Stimulated activated CD8-positive, alpha-beta memory T cell treated with anti-CD3 and anti-CD28 coated beads, Interleukin-4, amount 100 ng/mL, for 48 hours (primary cell): Measurements from ENCODE around the gene KIF4A.
"Not testable (repeated sequence)": the region's sequence is repeated elsewhere in the genome, so short reads cannot be mapped to it uniquely, and the experiment has no call there.

Experiments used
- DNase-seq: peaks from one replicate; pipeline ENCODE4 v3.0.0-alpha.2; 2020

The KIF4A gene

GRCh38 chrX:70289793-70290770 lies at the start of gene KIF4A, which contains the start of gene PDZD11:
TSS of gene KIF4A (plus strand) at chrX:70290104. CDS start at chrX:70290459, 355 bp downstream.
TSS of gene PDZD11 (minus strand) at chrX:70289927. CDS start at chrX:70289341, 586 bp downstream.
- DNase-seq = peak; percentile 83

DNA sequence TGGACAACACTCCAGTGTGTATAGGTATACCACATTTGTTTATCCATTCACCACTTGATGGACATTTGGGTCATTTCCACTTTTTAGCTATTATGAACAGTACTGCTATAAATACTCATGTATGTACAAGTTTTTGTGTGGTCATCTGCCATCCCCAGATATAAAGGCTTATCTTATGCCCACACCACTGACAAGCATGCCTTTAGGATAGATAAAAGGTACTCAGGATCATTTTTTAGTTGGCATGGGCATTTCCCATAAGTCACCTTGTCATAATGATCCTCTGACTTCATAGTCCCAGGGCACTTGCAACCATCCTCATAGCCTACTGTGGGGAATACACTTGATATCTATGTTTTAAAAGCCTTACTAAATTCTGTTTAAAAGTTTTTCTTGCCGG lies 49.2 kb upstream of the KIF4A start:
- no peak for DNase-seq

DNA sequence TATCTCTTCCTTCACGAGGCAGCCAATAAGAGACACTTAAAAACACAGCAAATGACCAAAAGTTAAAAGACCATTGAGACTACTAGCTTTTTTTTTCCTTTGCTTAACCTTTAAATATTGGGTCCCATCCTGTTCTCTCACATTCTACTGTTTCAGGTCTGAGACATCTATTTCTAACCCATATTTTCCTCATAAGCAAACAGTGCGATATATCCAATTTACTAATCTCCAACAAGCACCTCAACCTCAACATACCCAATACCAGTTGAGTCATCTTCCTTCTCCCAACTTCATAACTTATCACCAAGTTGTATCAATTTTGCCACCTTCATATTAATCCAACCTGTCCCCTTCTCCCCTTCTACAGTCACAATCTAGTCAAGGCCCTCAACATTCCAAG lies 48.4 kb upstream of the KIF4A start:
- DNase-seq = no peak

DNA sequence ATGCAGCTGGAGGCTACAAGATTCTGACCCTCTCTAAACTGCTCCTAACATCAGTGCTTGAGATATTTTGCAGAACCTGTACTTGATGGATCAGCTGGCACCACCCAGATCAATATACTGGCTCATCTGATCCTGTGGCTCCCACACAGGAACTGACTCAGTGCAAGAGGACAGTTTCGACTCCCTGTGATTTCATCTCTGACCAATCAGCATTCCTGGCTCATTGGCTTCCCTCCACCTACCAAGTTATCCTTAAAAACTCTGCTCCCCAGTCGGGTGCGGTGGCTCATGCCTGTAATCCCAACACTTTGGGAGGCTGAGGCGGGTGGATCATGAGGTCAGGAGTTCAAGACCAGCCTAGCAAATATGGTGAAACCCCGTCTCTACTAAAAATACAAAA lies 46.3 kb upstream of the KIF4A start:
- DNase-seq = not testable (repeated sequence)

- DNase-seq = no peak
Observed at GRCh38 chrX:70244881-70245280, 45.0 kb upstream of the KIF4A start.

- DNase-seq = no peak
Observed at GRCh38 chrX:70247252-70247651, 42.7 kb upstream of the KIF4A start.

GRCh38 chrX:70252491-70252890 lies 37.4 kb upstream of the KIF4A start:
- no peak for DNase-seq

DNA sequence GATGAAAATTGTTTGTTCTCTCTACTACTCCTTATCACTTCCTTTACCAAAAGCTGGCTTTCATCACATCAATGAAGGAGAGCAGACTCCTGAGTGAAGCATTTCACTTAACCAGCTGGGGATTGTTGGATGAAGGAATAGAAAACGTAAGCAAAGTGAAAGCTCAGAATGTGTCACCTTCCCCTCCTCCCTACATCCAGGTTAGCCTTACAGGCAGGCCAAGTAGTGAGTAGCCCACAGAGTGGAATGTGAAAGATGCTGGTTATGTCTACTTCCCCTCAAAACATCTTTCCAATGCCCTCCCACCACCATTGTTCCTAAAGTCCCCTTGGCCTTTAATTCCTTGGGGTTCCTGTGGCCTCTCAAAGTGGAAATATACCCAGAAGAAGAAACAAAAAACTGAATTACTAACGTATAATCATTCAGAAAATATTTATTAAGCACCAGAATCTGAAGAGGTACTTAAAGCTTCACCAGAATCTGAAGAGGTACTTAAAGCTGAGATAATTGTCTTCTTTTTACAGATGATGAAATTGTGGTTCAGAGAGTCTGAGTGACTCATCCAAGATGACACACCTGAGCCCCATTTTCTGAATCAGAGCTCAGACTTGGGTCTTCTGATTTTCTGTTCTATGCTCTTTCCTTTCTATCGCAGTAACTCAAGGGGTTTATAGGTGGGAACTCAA lies 36.4 kb upstream of the KIF4A start:
- DNase-seq = no peak

DNA sequence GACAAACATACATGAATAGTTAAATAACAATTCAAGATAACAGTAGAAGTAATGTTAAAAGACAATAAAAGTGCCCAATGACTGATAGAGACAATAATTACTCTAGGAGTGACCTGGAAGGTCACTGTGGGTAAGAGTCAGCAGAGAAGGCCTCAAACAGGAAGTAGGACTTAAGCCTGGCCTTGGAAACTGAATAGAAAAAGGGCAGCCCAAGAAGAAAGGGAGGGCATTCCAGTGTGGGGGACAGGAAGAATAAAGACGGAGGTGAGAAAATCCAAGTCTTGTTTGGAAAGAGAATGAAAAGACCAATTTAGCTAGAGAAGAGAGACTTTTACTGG lies 35.9 kb upstream of the KIF4A start:
- DNase-seq = no peak

DNA sequence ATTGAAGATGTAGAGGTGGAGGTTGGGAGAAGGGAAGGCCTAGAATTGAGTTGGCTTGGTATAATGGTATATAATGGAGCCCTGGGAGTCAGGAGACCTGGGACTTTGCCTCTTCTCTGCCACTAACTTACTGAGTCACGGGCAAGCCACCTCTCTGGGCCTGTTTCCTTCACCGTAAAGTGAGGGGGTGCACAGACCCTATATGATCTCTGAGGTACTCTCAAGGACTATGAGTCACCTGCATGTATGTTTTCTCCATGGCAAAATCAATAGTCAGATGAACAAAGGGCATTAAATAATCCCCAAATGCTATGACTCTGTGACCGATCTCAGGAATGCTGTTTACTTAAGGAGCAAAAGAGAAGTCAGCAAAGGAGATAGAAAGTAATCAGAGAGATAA lies 35.0 kb upstream of the KIF4A start:
- DNase-seq = no peak

GRCh38 chrX:70255452-70255851 lies 34.5 kb upstream of the KIF4A start:
- DNase-seq = no peak

DNA sequence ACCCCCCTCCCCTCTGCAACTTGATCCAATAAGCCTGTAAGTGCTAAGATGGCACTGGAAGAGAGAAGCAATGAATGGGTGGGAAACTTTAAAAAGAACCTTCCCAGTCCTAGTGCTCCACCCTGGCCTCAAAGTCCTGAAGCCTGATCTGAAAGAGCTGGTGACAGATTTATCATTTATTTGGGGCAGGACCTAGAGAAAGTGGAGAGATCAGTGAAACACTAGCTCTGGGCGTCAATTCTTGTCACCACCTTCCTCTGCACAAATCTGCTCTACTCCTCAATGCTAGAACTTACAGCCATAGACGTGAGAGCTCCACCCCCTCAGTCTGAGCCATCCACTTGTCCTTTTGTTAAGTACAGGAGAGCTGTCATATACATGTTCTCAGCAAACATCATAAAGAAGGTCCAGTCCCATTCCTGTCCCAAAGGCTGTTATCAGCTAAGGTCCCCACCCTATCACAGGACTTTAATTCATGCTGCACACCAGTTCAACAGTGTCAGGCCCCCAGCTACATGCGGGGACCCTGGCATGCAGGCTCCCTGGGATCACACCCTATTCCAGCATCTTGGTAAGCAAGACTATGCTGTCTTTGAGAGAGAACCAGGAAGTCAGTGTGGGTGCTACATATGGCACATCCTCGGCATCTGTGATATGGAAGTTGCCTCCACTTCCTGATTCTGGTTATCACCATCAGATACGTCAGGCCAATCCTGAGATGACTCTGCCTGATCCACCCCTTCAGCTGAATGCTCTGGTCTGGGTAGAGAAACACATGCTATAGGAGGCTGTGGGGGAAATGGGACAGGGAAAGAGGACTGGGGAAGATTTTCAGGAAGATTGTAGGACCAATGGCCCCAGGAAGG lies 32.2 kb upstream of the KIF4A start:
- no peak for DNase-seq

DNA sequence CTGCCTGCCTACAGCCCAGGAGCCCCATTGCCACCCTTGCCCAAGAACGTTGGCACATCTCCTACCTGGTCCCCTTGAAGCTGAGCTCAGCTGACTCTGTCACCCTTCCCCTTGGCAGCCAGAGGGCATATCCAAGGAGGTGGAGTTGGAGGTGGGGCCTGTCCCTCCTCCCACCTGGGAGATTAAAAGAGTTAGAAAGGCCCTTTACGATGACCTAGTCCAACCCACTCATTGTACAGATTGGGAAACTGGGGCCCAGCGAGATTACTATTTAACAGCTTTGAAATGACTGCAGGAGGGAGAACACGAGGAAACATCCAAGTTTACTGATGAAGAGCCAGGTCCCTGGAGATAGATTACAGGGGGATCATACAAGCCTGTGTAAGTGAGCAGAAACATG lies 29.8 kb upstream of the KIF4A start, which contains the start of gene P2RY4:
Gene P2RY4, minus strand, starts transcription at position 101 of the 400 bp plus-strand sequence. CDS start 580 bp downstream, outside the sequence.
- DNase-seq = no peak

DNA sequence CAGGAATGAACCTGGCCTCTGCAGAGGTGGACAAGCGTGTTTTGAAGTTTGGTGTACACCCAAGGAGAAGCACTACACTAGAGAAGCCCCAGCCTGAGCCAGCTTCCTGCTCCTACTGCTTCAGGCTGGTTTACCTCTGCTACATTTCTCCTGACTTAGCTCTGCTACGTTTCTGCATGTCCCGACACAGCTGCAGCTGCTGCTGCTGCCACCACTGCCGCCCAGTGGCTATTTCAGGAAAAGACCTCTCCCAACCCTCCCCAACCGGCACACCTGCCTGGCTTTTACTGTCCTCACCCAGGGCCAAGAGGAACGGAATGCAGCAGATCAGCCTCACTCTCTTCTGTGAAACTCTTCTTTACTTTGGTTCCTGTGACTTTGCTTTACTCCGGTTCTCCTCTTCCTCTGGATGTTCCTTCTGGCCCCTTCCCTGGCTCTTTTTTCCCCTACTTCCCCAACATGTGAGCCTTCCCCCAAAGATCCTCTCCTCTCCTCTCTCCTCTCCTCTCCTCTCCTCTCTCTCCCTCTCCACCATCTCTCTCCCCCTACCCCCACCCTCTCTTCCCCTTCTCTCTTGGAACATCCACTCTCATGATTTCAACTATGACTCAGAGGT lies 26.8 kb upstream of the KIF4A start:
- peak; percentile 56 for DNase-seq

GRCh38 chrX:70264784-70265183 lies 25.1 kb upstream of the KIF4A start:
- no peak for DNase-seq

DNA sequence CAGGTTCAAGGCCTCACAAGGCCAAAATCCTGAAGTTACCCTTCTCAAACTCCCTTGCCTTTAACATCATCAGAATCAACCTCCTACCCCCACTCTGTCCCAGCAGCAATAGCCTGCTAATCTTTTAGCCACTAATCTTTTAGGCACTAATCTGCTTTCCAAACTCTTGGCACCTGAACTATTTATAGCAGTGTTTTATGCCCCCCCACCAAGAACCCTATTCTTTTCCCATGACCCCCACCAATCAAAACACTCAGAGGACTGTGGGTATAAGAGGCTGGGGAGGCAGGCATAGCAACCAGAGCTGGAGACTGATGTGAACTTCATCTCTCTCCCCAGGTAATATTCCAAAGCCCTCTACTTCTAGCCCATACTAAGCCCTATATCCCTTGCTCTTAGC lies 21.9 kb upstream of the KIF4A start, which contains the start of gene ARR3:
Gene ARR3, plus strand, starts transcription at position 301 of the 400 bp plus-strand sequence. CDS start 1,052 bp downstream, outside the sequence.
- no peak for DNase-seq

DNA sequence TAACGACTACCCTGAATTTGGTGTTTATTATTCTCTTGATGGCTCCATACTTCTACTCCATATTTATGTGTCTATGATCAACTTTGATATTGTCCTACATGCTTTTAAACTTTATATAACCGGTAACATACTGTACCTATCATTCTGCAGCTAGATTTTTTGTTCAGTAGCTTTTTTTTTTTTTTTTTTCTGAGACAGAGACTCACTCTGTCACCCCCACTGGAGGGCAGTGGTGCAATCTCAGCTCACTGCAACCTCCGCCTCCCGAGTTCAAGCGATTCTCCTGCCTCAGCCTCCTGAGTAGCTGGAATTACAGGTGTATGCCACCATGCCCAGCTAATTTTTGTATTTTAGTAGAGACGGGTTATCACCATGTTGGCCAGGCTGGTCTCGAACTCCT lies 15.9 kb upstream of the KIF4A start:
- not testable (repeated sequence) for DNase-seq

- no peak for DNase-seq
Observed at GRCh38 chrX:70279081-70279480, 10.8 kb upstream of the KIF4A start.

DNA sequence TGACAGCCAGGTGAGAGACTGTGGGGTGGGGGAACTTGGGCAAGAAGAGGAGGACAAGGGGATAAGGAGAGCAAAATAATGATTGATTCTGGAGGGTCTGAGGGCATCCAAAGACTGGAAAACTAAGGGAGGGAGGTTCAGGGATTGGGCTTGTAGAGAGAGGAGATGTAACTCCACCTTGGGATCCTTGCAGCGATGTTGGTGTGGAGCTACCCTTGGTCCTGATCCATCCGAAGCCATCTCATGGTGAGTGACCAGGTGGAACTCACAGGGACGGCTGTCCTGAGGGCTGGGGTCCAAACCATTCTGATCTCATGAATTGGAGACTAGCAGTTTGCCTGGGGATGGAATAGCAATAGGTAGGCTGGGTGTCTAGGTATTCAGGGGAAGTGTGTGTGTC lies 9.3 kb upstream of the KIF4A start:
- DNase-seq = no peak

GRCh38 chrX:70281951-70282350 lies 8.0 kb upstream of the KIF4A start, which contains the start of gene RAB41:
TSS of gene RAB41 (plus strand) at chrX:70282172. CDS start at chrX:70282218, 46 bp downstream.
- DNase-seq = no peak

- DNase-seq = no peak
Observed at GRCh38 chrX:70289168-70289792, 624 bp upstream of the KIF4A start.

DNA sequence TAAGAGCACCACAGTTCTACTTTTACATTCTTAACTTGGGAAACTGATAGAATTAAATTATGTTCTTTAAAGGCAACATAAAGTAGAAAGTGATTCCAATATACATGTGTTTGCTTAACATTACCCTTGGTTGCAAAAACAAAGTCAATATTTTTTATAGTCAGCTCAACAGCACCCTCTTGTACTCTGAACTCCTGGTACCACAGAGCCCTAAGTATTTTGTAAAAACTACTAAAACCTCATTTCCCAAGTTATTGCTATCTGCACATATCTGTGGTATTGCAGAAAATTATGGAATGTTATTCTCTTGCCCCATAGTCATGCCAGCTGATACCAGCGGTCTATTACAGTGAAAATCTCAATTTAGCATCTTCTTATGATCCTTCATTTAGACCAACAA lies 2.9 kb downstream of the KIF4A start:
- DNase-seq = no peak
